ENCODE data around the gene ARRB1. TPM values are rescaled to one million over a fixed set of nuclear protein-coding genes. Genes with fewer than 3 reads are reported as not detected.

ARRB1 gene
- total and polyA plus RNA-seq, 10 of the 15 experiments (the other 5 are each of a cell fraction or from before 2014, with no cell fraction given) = 0.39 to 12.9 (median 1.7) TPM

- DNase-seq (ENCODE audit: low read depth, low spot score) (no peak), ATAC-seq (no peak), FAIRE-seq (no peak)
- POLR2A ChIA-PET = interaction anchor here (0.7 kb wide), 1 partner anchor 542 kb away, joined by 3 read pairs; no protein-coding TSS in a partner anchor
- Histone ChIP-seq H3K27me3 (replicated peaks in 1 of 2; ENCODE audit: control insufficient read depth in 2 of 2, insufficient read depth in 2 of 2, low read length in 1 of 2) (no peaks in the 10 kb centered on the region), H3K4me1 (ENCODE audit: control insufficient read depth, insufficient read depth, low read length) (no peaks in the 10 kb centered on the region), H3K27ac (ENCODE audit: control insufficient read depth, insufficient read depth) (no peak overlapping the region), H3K79me2 (ENCODE audit: control insufficient read depth, insufficient read depth, low read length) (no peaks in the 10 kb centered on the region), H2AFZ (ENCODE audit: control insufficient read depth, low read depth, low read length) (no peak overlapping the region), H3K9ac (ENCODE audit: control insufficient read depth, insufficient read depth, low read length) (no peak overlapping the region), H4K20me1 (ENCODE audit: control insufficient read depth, insufficient read depth) (no peaks in the 10 kb centered on the region), H3K4me2 (ENCODE audit: control insufficient read depth, insufficient read depth) (no peak overlapping the region), H3K36me3 (ENCODE audit: control insufficient read depth in 2 of 2, insufficient read depth in 2 of 2, low read length in 1 of 2) (no peaks in the 10 kb centered on the region; a peak in 1 of 4 replicates), H3K4me3 (no peak overlapping the region), H3K9me3 (replicated peaks; ENCODE audit: control insufficient read depth, insufficient read depth, low read length) (no peaks in the 10 kb centered on the region)
- RAD21 ChIA-PET (ENCODE audit: unreplicated experiment) = no interaction called here
- intact Hi-C loops (cut with micrococcal nuclease; ENCODE audit: unreplicated experiment) (no loop called here), in situ Hi-C loops (cut with MboI) (no loop called here)
- no TSS peak for BruUV-seq (replicated peaks)
- no peak for TF ChIP-seq RELA (IDR thresholded peaks at IDR 0.05; ENCODE audit: borderline replicate concordance, partially characterized antibody)
- no peak for TF ChIP-seq ZNF592 (IDR thresholded peaks at IDR 0.05)
- TF ChIP-seq ZNF24 (IDR thresholded peaks at IDR 0.05) = no peak
- TF ChIP-seq JUND (IDR thresholded peaks at IDR 0.05; ENCODE audit: low read depth, low read length) = no peak
- no peak for TF ChIP-seq MEF2B (IDR thresholded peaks at IDR 0.05; ENCODE audit: partially characterized antibody, poor library complexity, severe bottlenecking)
- TF ChIP-seq NR2C1 (IDR thresholded peaks at IDR 0.05) = no peak
- no peak for TF ChIP-seq ZBTB4 (CRISPR knock-in tag; IDR thresholded peaks at IDR 0.05)
- TF ChIP-seq RUNX3 (IDR thresholded peaks at IDR 0.05; ENCODE audit: low read length) = no peak
- SMC1A ChIA-PET (ENCODE audit: uncharacterized antibody, unreplicated experiment) = interaction anchor here (0.5 to 0.7 kb wide), 2 partner anchors 45 to 1600 kb away, joined by 3 to 5 read pairs; no protein-coding TSS in a partner anchor
- 33% methylated on average over 12 of the region's 12 CpGs for WGBS (ENCODE audit: insufficient coverage, insufficient replicate concordance, low lambda C conversion rate, missing lambda C conversion rate)
- CTCF ChIA-PET = interaction anchor here (0.7 to 1.2 kb wide), 2 partner anchors 70 to 71 kb away, joined by 3 to 5 read pairs; no protein-coding TSS in a partner anchor
Observed at GRCh38 chr11:75317446-75318122, 33.9 kb downstream of the ARRB1 start.

All from GM12878 (cell line).